GM18519 (cell line): ENCODE data around the gene EVX1.

ENCODE experiments used
- ATAC-seq: cut with Tn5 transposase; IDR thresholded peaks from one replicate; pipeline ENCODE4 v1.9.1; 2021; ENCODE audit warnings: mild to moderate bottlenecking, moderate library complexity; ENCODE audit not compliant: unreplicated experiment, low FRiP score

Gene EVX1

DNA sequence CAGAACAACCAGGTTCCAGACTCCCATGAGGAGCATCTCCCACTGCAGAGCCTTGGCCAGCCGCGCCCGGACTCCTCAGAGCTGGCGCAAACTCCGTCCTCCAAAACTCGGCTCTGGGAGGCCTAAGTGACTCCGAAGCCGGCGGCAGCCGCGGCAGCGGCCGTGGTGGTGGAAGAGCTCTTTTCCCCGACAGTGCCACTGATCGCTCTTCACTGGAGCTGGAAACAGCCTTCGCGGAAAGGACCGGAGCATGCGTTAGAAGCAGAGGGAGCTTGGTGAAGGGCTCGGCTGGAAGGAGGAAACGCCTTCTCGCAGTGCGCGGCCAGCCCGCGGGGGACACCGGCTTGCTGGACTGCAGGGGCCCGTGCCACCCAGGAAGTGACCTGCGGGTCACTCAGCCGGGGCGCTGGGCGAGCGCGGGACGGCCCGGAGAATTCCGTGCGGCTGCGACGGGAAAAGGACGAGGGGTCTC lies 37.7 kb upstream of the EVX1 start:
- no peak for ATAC-seq

DNA sequence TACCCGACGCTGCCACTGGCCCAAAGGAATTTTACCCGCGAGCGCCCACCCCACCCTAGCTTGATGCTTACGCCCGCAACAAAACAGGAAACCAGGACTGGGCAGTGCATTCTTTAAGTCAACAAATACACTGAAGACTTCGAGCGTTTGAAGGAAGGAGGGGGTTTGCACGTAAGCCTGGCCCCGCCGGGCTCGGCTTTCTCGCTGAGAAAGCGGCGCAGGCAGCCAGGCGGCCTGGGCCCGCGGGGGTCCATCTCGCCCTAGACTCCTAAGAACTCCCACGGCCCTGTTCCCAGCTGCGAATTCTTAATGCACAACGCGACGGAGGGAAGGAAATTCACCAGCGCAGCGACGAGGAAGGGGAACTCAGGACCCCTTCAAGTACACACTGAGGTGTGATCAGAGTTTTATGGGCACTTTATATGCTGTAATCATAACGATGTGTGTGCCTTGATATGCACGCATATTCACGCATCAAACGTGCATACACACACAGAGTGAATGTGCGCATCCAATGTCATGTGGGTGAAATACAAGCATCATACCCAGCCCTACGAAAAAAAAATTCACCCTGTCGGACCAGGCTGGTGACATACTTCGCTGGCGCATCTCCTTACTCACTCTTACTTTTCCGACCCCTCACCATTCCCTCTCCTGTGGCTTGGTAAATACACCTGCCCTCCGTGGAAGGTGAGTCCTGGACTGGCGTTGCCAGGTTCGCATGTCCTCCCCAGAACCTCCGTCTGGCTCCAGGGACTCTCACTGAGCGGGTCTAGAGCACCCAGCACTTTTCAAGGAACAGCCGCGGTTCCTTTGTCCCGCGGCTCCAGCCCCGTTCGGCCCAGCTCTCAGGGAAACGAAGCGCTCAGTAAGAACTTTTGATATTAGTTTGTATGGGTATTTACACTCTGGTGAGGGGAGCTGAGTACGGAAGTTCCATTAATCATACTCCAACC lies 37.0 kb upstream of the EVX1 start:
- ATAC-seq, result no peak

DNA sequence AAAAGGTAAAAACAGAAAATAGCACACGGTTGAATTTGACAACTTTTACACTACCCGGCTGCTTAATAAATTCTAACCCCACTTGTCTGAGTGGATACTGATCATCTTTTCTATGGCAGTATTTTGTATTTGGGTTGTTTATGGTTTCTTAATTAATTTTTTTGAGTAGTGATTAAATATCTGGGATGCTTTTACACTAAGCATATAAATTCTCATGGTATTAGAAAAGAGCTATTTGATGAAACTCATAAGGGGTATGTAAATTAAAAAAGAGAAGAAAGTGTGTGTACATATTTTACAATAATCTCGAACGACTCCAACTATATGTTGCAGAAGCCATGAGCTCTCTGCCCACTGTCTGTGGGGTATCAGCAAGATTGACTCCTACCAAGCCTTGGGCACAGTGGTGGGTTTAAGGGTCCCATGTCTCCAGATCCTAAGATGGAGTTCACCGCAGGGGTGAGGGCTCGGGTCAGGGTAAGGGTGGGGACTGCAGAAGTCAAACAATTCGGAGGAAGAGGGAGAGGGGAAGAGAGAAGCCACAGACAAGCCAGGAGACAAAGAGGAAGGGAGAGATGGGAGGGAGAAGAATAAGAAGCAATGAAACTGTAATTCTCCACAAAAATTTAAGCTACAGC lies 35.1 kb upstream of the EVX1 start:
- ATAC-seq, result no peak

- ATAC-seq, result no peak
Observed at GRCh38 chr7:27208998-27209397, 33.6 kb upstream of the EVX1 start.

DNA sequence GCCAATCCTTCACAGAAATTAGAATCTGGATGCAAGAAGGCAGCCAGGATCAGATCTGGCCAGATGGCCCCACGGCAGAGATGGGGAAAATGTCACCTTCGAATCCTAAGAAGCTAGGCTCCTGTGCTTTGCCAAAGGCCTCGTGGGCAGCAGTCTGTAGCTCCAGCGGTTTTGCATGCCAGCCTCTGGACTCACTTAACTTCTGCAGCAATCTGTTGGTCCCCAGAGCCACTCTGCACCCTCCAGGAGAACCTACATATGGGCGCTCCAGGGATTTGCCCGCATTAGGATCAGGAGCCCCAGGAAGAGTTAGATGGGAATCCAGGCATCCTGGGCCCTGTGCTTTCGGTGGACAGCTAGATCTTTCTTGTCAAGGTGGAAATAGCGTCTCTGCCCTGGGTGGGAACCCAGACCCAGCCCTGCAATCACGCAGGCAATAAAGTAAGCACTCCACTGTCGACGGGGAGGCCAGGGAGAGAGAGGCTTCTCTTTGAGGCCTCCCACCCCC lies 32.6 kb upstream of the EVX1 start:
- ATAC-seq, result no peak

GRCh38 chr7:27210441-27211083 lies 32.0 kb upstream of the EVX1 start:
- ATAC-seq, result no peak

DNA sequence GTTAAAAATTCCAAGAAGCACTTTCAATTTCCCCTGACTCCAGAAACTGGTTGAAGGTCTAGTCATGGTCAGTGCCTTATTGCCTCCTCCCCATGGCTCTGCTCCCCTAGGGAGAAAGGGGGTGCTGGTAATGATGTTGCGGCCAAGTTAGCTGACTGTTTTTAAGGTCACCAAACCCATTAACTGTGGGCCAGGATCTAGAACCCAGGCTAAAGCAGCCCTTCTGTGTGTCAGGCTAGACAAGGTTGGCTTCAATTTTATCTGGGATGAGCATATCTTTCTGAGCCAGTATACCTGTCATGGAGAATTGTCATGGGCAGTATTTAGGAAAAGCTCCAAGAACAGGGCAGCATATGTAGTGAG lies 31.5 kb upstream of the EVX1 start:
- no peak for ATAC-seq

DNA sequence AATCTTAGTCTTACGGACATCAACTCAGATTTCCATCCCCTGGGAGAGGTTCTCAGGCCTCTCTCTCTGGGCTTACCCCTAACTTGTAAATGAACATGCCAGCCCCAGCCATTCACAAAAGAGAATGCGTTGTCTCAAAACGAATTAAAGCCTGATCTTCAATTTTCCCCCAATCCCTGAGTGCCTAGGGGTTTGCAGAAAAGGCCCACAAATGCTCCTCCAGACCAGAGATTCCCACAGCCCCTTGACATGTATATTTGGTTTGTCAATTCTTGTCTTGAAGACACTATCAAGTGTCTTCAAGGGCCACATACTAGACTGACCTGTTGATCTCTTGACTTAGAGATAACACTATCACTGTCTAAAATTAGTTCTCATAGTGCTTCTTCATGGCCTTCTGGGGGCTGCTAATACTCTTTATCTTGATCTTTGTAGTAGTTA lies 30.8 kb upstream of the EVX1 start:
- ATAC-seq, result no peak

GRCh38 chr7:27212497-27213432 lies 29.8 kb upstream of the EVX1 start:
- ATAC-seq, result no peak

DNA sequence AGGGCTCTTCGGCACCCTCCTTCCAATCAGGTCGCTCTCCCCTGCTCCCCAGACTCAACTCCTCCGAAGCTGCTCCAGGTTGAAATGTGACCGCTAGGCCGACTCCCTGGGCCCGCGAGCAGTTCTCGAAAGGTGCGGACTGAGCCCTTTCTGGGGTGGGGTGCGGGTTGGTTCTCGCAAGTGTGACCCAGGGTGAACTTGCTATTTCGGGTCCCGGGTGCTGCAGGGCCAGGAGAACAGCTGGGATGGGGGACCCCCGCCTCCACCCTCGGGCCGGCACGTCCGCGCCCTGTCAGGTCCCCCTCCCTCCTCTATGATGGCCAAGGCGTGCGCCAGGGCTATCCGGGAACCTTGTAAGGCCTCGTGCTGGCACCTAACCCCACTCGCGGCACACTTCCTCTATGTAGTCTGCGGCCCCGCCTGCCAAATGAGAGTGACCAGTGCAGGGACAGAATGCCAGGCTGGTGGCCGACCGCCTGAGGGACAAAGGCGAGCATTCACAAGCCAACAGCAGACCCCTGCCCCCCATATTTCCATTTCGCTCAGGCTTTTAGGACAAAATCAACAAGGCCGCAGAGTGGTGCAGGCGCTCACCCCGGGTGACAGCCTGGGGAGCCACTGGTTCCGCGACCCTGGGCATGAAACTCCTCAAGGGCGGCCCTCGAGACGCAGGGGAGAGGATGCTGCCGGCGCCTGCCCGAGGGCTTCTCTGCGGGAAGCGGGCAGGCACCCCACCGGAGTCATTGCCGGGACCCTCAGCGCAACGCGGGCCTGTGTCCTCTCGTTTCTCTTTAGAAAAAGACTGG lies 29.0 kb upstream of the EVX1 start:
- ATAC-seq, result no peak

DNA sequence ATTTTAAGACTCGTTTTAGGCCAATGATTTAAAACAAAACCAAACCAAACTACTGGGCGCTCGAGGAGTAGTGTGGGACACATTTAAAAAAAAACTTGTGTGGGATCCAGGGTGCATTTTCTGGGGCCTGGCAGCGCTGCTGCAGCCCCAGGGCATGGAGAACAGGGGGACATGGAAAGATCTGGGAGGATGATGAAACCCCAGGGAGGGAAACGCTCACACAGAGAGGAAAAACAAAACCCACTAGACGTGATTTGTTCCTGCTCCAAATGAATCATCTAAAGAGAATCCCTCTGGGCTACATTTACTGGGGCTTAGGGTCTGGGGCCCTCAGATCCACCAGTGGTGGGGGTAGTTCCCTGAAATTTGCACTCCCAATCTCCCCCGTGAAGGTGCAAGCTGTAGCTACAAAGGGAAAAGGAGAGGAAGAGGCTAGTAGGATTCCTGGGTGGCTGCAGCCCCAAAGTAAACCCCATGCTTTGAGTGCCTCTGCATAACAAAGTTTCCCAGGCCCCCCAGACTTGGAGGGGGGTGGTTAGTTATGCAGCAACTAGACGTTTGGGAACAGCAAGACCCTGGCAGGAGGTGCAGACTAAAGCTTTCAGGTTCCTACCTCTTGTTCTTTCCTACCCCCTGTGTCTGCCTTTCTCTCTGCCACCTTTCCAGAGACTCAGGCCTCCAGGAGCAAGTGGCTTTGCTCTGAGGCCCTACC lies 28.2 kb upstream of the EVX1 start:
- no peak for ATAC-seq

- no peak for ATAC-seq
Observed at GRCh38 chr7:27215356-27215755, 27.2 kb upstream of the EVX1 start.

GRCh38 chr7:27217951-27218350 lies 24.7 kb upstream of the EVX1 start:
- ATAC-seq, result no peak

DNA sequence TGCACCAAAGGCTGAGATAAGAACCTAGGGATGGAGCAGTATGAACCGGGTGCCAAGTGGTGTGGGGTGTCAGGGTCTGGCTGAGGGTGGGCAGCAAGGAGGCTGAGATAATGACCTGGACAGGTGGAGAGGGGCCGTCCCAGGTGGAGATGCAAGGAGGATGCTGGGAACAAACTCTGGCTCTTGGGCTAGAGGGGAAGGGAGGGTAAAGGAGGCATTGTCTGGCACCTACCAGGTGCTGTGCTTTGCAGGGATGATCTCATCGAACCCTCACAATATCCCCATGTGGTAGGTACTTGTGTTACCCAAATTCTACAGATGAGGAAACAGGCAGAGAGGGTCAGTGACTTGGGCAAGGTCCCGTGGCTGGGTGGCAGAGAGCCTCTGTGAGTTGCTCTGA lies 22.8 kb upstream of the EVX1 start:
- no peak for ATAC-seq

DNA sequence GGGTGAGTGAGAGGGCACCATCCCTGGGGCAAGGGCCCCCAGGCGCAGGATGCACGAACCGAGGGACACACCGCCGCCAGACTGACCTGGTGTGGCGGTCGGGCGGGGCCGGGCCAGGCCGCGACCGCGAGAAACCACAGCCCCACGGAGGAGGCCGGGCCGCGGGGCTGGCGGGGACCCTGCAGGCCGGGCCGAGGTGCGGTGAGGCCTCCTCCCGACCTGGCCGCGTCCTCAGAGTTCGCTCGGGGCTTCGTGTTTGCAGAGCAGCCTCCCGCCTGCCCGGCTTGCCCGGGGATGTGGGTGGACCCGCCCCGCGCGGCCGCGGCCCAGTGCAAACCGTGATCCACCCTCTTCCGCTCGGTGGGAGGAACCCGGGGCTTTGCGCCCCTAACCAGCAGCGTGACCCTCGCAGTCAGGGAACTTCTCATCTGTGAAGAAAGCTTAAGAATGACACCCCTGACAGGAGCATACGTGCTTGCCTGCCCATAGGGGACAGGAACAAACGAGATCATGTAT lies 22.1 kb upstream of the EVX1 start:
- no peak for ATAC-seq

GRCh38 chr7:27221201-27221797 lies 21.3 kb upstream of the EVX1 start:
- ATAC-seq, result no peak

DNA sequence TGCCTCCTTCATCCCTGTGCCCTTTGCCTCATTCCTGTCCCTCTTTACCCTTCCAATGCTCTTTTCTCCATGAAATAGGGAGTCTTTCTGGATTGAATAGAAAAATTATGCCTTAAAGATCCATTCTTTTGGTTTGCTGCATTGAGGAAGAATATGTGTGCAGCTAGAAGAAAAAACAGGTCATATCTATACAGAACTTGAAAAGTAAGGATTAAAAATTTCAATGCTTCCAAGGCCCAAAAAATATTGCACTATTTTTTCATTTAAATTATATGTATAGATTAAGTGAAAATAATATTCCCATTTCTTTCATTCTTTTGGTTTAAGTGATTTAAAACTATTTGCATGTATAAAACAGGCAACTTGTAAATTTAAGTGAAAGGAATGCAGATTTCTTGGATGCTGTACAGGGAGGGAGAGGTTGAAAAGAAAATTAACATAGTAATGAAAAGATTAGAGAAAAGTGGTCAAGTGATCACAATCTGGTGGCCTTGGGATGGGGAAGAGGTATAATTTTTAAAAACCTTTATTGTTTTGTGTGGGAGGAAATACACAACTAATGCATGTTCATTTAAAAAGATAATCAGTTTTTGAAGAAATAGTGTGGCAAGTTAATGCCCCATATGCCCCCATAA lies 18.5 kb upstream of the EVX1 start:
- ATAC-seq, result no peak
